H9 (cell line): Measurements from ENCODE around the gene USP36. TPM values are rescaled to one million over a fixed set of nuclear protein-coding genes. Genes with fewer than 3 reads are reported as not detected.

Experiments
- DNase-seq: peaks from one replicate; pipeline ENCODE4 v3.0.0-alpha.2; 2017
- H2AFZ ChIP-seq: one replicate; pipeline ENCODE4 v1.6.1; 2013; ENCODE audit warnings: mild to moderate bottlenecking, low read length, control low read depth, moderate library complexity
- H2AK5ac ChIP-seq: 2 replicates; pipeline ENCODE4 v1.6.1; 2013; ENCODE audit warnings: low read length, control low read depth, mixed read lengths; ENCODE audit not compliant: insufficient read length
- H2BK120ac ChIP-seq: one replicate; pipeline ENCODE4 v1.6.1; 2013; ENCODE audit warnings: low read depth, mild to moderate bottlenecking, low read length, control low read depth, inconsistent platforms; ENCODE audit not compliant: poor library complexity, severe bottlenecking
- H2BK12ac ChIP-seq: 2 replicates; pipeline ENCODE4 v1.6.1; 2013; ENCODE audit warnings: low read length, control low read depth, mixed read lengths, low read depth; ENCODE audit not compliant: insufficient read length
- H2BK15ac ChIP-seq: 2 replicates; pipeline ENCODE4 v1.6.1; 2013; ENCODE audit warnings: low read depth, low read length, control low read depth
- H2BK20ac ChIP-seq: one replicate; pipeline ENCODE4 v1.6.1; 2013; ENCODE audit warnings: low read depth, mild to moderate bottlenecking, low read length, control low read depth, inconsistent platforms; ENCODE audit not compliant: poor library complexity, severe bottlenecking
- H2BK5ac ChIP-seq: 2 replicates; pipeline ENCODE4 v1.6.1; 2013; ENCODE audit warnings: low read length, control low read depth, mixed read lengths; ENCODE audit not compliant: insufficient read length
- H3K14ac ChIP-seq: 2 replicates; pipeline ENCODE4 v1.6.1; 2013; ENCODE audit warnings: low read length, control low read depth; ENCODE audit not compliant: insufficient read depth
- H3K18ac ChIP-seq: 2 replicates; pipeline ENCODE4 v1.6.1; 2013; ENCODE audit warnings: low read depth, mild to moderate bottlenecking, mixed read lengths, low read length, control low read depth; ENCODE audit not compliant: insufficient read length
- H3K23ac ChIP-seq: 2 replicates; pipeline ENCODE4 v1.6.1; 2013; ENCODE audit warnings: low read length, control low read depth, mixed read lengths, low read depth; ENCODE audit not compliant: insufficient read length
- H3K23me2 ChIP-seq: 2 replicates; pipeline ENCODE4 v1.6.1; 2013; ENCODE audit warnings: low read depth, mild to moderate bottlenecking, mixed read lengths, low read length, control low read depth; ENCODE audit not compliant: insufficient read length, poor library complexity, severe bottlenecking
- H3K27ac ChIP-seq: 2 replicates; pipeline ENCODE4 v1.5.1; 2013; ENCODE audit warnings: low read length, control low read depth, mixed read lengths, low read depth; ENCODE audit not compliant: insufficient read length
- H3K27me3 ChIP-seq: 2 replicates; pipeline ENCODE4 v1.6.1; 2013; ENCODE audit warnings: low read length, control low read depth, inconsistent platforms; ENCODE audit not compliant: insufficient read depth
- H3K4ac ChIP-seq: 2 replicates; pipeline ENCODE4 v1.6.1; 2013; ENCODE audit warnings: low read depth, mild to moderate bottlenecking, control low read depth, inconsistent platforms, low read length, moderate library complexity
- H3K4me1 ChIP-seq: 2 replicates; pipeline ENCODE4 v1.6.1; 2013; ENCODE audit warnings: low read length, control low read depth, inconsistent platforms; ENCODE audit not compliant: insufficient read depth
- H3K4me2 ChIP-seq: 2 replicates; pipeline ENCODE4 v1.6.1; 2013; ENCODE audit warnings: low read length, control low read depth, mixed read lengths; ENCODE audit not compliant: insufficient read length, insufficient read depth
- H3K56ac ChIP-seq: 2 replicates; pipeline ENCODE4 v1.6.1; 2013; ENCODE audit warnings: low read depth, mild to moderate bottlenecking, mixed read lengths, low read length, control low read depth; ENCODE audit not compliant: insufficient read length
- H3K79me1 ChIP-seq: 2 replicates; pipeline ENCODE4 v1.6.1; 2013; ENCODE audit warnings: low read depth, mild to moderate bottlenecking, moderate library complexity, low read length, control low read depth, inconsistent platforms; ENCODE audit not compliant: insufficient read depth, poor library complexity, severe bottlenecking
- H3K79me2 ChIP-seq: 2 replicates; pipeline ENCODE4 v1.6.1; 2013; ENCODE audit warnings: low read length, control low read depth, inconsistent platforms; ENCODE audit not compliant: insufficient read depth
- H3K9ac ChIP-seq: 2 replicates; pipeline ENCODE4 v1.6.1; 2013; ENCODE audit warnings: low read length, control low read depth, mixed read lengths; ENCODE audit not compliant: insufficient read length; ENCODE audit errors: extremely low read depth
- H3K9me3 ChIP-seq: one replicate; pipeline ENCODE4 v1.6.1; 2013; ENCODE audit warnings: low read depth, low read length, inconsistent platforms; ENCODE audit not compliant: control insufficient read depth
- H3T11ph ChIP-seq: one replicate; pipeline ENCODE4 v1.6.1; 2013; ENCODE audit warnings: mild to moderate bottlenecking, low read length, control low read depth, inconsistent platforms
- H4K20me1 ChIP-seq: one replicate; pipeline ENCODE4 v1.6.1; 2013; ENCODE audit not compliant: control insufficient read depth, insufficient read length, insufficient read depth
- H4K5ac ChIP-seq: 2 replicates; pipeline ENCODE4 v1.6.1; 2013; ENCODE audit warnings: low read depth, mild to moderate bottlenecking, mixed read lengths, low read length, control low read depth; ENCODE audit not compliant: insufficient read length
- H4K8ac ChIP-seq: replicated peaks from 2 replicates; pipeline ENCODE4 v1.6.1; 2013; ENCODE audit warnings: low read length, control low read depth, mixed read lengths, low read depth; ENCODE audit not compliant: insufficient read length
- H4K91ac ChIP-seq: 2 replicates; pipeline ENCODE4 v1.6.1; 2013; ENCODE audit warnings: low read depth, mild to moderate bottlenecking, moderate library complexity, mixed read lengths, low read length, control low read depth; ENCODE audit not compliant: insufficient read length
- H3K27ac Mint-ChIP-seq, 3 experiments: 2 replicates in 2 of 3; 3 replicates in 1 of 3; pipeline ENCODE4 v1.8.0; 2020 to 2021; ENCODE audit warnings: mixed read lengths in 3 of 3, mild to moderate bottlenecking in 1 of 3, moderate library complexity in 1 of 3
- H3K27me3 Mint-ChIP-seq: 2 replicates; pipeline ENCODE4 v1.8.0; 2021; ENCODE audit warnings: low read depth, mild to moderate bottlenecking, moderate library complexity, mixed read lengths
- H3K36me3 Mint-ChIP-seq, 3 experiments: 2 replicates in 2 of 3; 3 replicates in 1 of 3; pipeline ENCODE4 v1.8.0; 2020 to 2021; ENCODE audit warnings: low read depth in 3 of 3, mixed read lengths in 3 of 3; ENCODE audit not compliant: insufficient read depth in 1 of 3
- H3K4me1 Mint-ChIP-seq, 2 experiments: 2 replicates each; pipeline ENCODE4 v1.8.0; 2020; ENCODE audit warnings: mixed read lengths in 2 of 2
- H3K4me3 Mint-ChIP-seq, 2 experiments: 2 replicates in 1 of 2; 3 replicates in 1 of 2; pipeline ENCODE4 v1.8.0; 2020 to 2021; ENCODE audit warnings: mild to moderate bottlenecking in 2 of 2, mixed read lengths in 2 of 2, moderate library complexity in 1 of 2
- H3K9me3 Mint-ChIP-seq, 2 experiments: 2 replicates in 1 of 2; 3 replicates in 1 of 2; pipeline ENCODE4 v1.8.0; 2020; ENCODE audit warnings: mild to moderate bottlenecking in 2 of 2, mixed read lengths in 2 of 2, moderate library complexity in 1 of 2
- WGBS: extraction: QIAGEN DNeasy Blood & Tissue Kit; methylation state at CpG from one replicate; pipeline ENCODE4 v1.1.7; 2013; ENCODE audit warnings: missing lambda C conversion rate, low lambda C conversion rate, mixed read lengths; ENCODE audit not compliant: insufficient read length; ENCODE audit errors: extremely low coverage; 5-methylcytosine and 5-hydroxymethylcytosine counted together
- total RNA-seq: library from RNA; stranded (reverse); gene quantifications from 2 replicates; pipeline ENCODE4 v1.2.1, GENCODE V29; 2021
- TF ChIP-seq, protein P1 (sequence below): fragments of 200-600 bp; sonication (generic); conservative IDR thresholded peaks from 3 replicates; pipeline ENCODE4 v1.8.0; 2021; ENCODE audit warnings: antibody characterized with exemption, mild to moderate bottlenecking

The USP36 gene
- total RNA-seq, 1 experiment from 2014 or later = 106 TPM

DNA sequence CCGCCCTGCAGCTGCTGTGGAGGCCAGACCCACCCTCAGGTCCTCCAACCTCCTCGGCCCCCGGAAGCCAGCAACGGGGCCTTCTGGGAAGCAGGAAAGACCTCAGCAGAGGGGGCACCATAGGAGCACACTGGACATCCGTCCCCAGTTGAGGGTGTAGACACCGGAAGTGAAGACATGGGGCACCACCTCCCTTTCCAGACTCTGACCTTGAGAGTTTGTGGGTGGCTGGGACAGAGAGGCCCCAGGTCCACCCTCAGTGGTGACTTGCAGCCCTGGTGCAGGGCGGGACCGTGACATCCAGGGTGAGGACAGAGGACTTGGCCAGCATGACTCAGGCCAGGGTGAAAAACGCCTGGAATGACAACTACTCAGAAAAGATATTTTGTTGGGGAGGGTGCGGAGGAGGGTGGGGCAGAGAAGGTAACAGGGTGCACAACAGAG, 42.5 kb upstream of the USP36 start:
- Histone ChIP-seq H3K9ac (no peak overlapping the region), H2AFZ (no peak overlapping the region), H2BK120ac (no peak overlapping the region), H3K56ac (no peak overlapping the region), H2BK15ac (no peak overlapping the region), H3K23ac (no peak overlapping the region), H3K79me2 (no peaks in the 10 kb centered on the region), H3K79me1 (no peaks in the 10 kb centered on the region), H3K4me1 (peaks cover 2% of the 10 kb centered on the region; the same call in 1 of the 2 replicates), H2BK5ac (no peak overlapping the region), H2AK5ac (no peak overlapping the region), H3K9me3 (no peaks in the 10 kb centered on the region), H4K20me1 (no peaks in the 10 kb centered on the region), H2BK20ac (no peak overlapping the region), H3K14ac (no peak overlapping the region; the same call in 1 of the 2 replicates), H3K18ac (peak overlapping the region; percentile 10), H3T11ph (no peak overlapping the region), H4K91ac (no peak overlapping the region), H3K4me2 (no peak overlapping the region), H2BK12ac (no peak overlapping the region), H3K23me2 (peaks cover 2% of the 10 kb centered on the region), H3K27ac (no peak overlapping the region), H3K4ac (no peak overlapping the region; the same call in 1 of the 2 replicates), H4K8ac (no peak overlapping the region), H3K27me3 (no peaks in the 10 kb centered on the region), H4K5ac (no peak overlapping the region)
- TF ChIP-seq, protein P1, sequence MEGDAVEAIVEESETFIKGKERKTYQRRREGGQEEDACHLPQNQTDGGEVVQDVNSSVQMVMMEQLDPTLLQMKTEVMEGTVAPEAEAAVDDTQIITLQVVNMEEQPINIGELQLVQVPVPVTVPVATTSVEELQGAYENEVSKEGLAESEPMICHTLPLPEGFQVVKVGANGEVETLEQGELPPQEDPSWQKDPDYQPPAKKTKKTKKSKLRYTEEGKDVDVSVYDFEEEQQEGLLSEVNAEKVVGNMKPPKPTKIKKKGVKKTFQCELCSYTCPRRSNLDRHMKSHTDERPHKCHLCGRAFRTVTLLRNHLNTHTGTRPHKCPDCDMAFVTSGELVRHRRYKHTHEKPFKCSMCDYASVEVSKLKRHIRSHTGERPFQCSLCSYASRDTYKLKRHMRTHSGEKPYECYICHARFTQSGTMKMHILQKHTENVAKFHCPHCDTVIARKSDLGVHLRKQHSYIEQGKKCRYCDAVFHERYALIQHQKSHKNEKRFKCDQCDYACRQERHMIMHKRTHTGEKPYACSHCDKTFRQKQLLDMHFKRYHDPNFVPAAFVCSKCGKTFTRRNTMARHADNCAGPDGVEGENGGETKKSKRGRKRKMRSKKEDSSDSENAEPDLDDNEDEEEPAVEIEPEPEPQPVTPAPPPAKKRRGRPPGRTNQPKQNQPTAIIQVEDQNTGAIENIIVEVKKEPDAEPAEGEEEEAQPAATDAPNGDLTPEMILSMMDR = no peak
- Mint-ChIP-seq H3K4me3 (peak overlapping the region; percentile 38 to 59; a peak in 4 of 5 replicates), H3K27me3 (no peaks in the 10 kb centered on the region; the same call in none of the 2 replicates), H3K4me1 (peaks cover 26 to 36% of the 10 kb centered on the region in 2 experiments), H3K36me3 (no peaks in the 10 kb centered on the region; a peak in 1 of 7 replicates), H3K27ac (peak overlapping the region; percentile 18 to 96 (median 64); a peak in 4 of 7 replicates), H3K9me3 (no peaks in the 10 kb centered on the region)
- DNase-seq = no peak
- WGBS = no CpG with 5 or more reads among the region's 10 CpGs
